Fibroblast of pulmonary artery (primary cell): ENCODE data around the gene ZCCHC7.
A peak's percentile ranks its signal among the peaks of the same experiment; 100 is the strongest.
"Not testable (repeated sequence)": the region's sequence is repeated elsewhere in the genome, so short reads cannot be mapped to it uniquely, and the experiment has no call there.

Source experiments
- DNase-seq: peaks from one replicate; pipeline ENCODE4 v3.0.0-alpha.2; 2010; ENCODE audit warnings: low read depth
- H3K4me3 ChIP-seq: replicated peaks from 2 replicates; pipeline ENCODE4 v1.5.1; 2011; ENCODE audit warnings: low read depth, mild to moderate bottlenecking, control low read depth, low read length, moderate library complexity
- TF ChIP-seq, protein P1 (sequence below): IDR thresholded peaks from 2 replicates; pipeline ENCODE4 v1.5.1; 2011; ENCODE audit warnings: mild to moderate bottlenecking, control low read depth, low read length, inconsistent platforms; ENCODE audit errors: missing control alignments

ZCCHC7 gene

DNA sequence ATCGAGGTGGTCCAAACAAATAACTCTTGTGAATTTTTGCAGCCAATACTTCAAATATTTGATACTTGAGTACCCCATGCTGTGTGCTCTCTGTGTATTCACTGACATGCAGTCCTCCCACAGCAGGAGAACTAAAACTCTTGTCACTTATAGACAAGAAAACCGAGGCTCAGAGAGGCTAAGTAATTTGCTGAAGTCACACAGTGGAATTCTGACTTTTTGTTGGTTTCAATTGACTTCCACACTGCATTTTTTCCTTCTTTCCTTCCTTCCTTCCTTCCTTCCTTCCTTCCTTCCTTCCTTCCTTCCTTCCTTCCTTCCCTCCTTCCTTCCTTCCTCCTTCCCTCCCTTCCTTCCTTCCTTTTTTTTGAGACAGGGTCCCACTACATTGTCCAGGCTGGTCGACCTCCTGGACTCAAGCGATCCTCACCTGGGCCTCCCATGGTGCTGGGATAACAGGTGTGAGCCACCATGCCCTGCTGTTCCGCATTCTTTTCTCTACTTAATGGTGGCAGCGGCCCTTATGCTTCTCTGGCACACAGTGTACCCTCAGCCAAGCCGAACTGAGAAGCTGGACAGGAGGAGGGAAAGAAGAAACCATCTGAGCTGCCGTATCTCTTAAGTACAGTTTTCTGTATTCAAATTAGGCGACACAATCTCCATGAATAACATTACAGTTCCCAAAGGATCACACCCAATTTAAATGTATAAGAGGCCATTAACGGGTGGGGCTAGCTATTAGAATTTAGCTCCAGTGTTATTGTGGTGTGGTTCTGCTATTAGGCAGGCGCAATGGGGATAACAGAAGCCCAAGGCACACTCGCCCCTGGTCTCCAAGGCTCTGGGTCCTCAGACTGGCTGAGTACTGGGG lies 263.7 kb downstream of the ZCCHC7 start:
- H3K4me3 ChIP-seq = no peak overlapping the region
- no peak for DNase-seq
- TF ChIP-seq, protein P1, sequence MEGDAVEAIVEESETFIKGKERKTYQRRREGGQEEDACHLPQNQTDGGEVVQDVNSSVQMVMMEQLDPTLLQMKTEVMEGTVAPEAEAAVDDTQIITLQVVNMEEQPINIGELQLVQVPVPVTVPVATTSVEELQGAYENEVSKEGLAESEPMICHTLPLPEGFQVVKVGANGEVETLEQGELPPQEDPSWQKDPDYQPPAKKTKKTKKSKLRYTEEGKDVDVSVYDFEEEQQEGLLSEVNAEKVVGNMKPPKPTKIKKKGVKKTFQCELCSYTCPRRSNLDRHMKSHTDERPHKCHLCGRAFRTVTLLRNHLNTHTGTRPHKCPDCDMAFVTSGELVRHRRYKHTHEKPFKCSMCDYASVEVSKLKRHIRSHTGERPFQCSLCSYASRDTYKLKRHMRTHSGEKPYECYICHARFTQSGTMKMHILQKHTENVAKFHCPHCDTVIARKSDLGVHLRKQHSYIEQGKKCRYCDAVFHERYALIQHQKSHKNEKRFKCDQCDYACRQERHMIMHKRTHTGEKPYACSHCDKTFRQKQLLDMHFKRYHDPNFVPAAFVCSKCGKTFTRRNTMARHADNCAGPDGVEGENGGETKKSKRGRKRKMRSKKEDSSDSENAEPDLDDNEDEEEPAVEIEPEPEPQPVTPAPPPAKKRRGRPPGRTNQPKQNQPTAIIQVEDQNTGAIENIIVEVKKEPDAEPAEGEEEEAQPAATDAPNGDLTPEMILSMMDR = no peak

DNA sequence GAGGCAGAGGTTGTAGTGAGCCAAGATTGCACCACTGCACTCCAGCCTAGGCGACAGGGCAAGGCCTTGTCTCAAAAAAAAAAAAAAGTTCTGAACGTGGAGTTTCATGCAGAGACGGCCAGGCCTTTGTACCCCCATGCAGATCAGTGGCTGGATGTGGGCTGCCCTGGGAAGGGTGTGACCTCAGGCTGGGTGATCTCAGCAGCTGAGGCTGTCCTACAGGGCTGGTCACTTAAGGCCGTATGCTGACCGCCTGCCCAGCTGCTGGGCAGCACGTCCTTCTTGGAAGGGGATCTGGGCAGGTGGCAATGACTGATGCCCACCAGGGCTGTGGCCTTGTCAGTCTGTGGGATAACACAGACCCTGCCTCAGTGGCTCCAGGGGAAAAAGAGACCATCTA lies 264.9 kb downstream of the ZCCHC7 start:
- DNase-seq = no peak
- H3K4me3 ChIP-seq = no peak overlapping the region
- TF ChIP-seq, protein P1 = no peak

DNA sequence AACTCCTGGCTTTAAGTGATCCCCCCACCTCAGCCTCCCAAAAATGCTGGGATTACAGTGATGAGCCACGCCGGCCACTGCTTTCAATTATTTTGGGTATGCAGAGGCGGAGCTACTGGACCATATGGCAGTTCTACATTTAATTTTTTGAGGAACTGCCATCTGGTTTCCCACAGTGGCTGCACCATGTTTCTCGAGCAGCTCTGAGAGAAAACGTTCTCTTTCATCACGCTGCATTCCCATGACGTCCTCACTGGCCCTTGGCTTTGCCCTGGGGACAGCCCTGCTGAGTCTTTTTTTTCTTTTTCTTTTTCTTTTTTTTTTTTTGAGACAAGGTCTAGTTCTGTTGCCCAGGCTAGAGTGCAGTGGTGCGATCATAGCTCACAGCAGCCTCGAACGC lies 266.6 kb downstream of the ZCCHC7 start:
- DNase-seq = no peak
- TF ChIP-seq, protein P1 = no peak
- no peak overlapping the region for H3K4me3 ChIP-seq

DNA sequence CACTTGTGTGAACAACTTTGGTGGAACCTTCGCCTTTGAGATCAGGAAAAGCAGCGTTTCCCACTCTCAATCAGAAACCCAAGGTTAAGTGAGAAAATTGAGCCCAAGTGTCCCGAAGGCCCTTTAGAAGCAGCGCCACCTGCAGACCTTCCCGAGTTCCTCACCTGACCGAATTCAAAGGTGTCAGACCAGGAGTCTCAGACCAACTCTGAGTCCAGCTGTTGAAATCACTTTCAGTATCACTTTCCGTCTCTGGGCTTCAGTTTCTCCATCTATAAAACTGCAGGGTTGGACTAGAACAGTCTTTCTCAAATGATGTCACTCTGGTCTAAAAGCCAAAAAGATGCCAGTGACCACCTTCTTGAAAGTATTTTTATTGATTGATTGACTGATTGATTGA lies 270.4 kb downstream of the ZCCHC7 start:
- DNase-seq = peak; percentile 18
- TF ChIP-seq, protein P1 = peak; percentile 36
- no peak overlapping the region for H3K4me3 ChIP-seq

DNA sequence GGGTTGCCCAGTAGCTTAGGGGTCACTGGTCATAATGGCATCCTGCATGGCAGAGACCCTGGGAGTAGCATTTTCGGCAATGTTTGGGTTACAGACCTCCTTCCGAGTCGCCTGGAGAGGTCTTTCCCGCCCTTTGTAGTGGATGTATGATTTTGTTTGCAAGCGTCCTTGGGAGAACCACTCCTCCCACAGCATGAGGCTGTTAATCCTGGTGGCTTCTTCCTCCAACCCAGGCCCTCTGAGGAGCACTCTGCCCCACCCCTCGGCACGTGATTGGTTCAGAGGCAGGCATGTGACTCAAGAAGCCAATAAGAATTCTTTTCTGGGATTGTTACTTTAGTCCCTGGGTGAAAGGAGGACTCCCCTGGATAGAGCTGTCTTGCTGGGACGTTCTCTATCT lies 271.9 kb downstream of the ZCCHC7 start:
- H3K4me3 ChIP-seq = no peak overlapping the region
- TF ChIP-seq, protein P1 = no peak
- no peak for DNase-seq

DNA sequence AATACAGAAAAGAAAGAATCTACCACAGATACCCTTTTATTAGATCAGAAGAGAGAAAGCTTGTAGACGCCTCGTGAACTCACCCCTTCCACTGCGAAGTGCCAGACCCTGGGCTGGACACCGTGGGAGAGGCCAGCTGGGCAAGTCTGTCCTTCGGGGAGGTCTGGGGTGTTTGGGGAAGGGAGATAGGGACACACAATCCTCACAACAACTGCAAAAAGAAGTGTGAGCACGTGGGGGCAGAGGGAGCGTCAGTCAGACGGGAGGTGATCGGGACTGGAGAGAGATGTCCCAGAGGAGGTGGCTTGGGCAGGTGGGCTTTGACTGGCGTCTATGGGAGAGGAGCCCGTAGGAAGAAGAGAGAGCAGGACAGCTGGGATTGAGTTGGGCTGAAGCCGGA lies 274.9 kb downstream of the ZCCHC7 start:
- no peak for DNase-seq
- TF ChIP-seq, protein P1 = no peak
- H3K4me3 ChIP-seq = no peak overlapping the region

DNA sequence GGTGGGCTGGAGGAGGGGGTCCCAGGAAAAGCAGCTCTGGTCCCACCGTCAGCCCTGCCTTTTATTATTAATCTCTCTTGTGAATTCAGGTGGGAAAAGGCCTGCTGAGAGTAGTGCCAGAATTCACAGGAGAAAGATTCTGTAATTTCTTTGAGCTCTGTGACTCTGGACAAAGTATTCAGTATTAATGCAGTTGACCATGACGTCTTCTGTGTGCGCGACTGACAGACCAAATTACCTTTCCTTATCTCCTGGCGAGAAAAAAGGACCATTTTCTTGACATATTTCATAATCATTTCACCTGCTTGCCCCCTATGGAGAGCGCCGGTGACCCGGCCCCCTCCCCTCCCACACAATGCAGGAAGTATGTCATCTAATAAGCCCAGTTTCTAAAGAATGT lies 275.3 kb downstream of the ZCCHC7 start:
- H3K4me3 ChIP-seq = no peak overlapping the region
- TF ChIP-seq, protein P1 = no peak
- no peak for DNase-seq

DNA sequence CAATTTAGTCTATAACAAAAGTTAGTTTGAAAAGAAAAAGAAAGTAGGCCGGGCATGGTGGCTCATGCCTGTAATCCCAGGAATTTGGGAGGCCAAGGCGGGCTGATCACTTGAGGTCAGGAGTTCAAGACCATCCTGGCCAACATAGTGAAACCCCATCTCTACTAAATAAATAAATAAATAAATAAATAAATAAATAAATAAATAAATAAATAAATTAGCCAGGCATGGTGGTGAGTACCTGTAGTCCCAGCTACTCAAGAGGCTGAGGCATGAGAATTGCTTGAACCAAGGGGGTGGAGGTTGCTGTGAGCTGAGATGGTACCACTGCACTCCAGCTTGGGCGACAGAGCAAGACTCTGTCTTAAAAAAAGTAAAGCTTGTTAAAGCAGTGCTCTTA lies 277.6 kb downstream of the ZCCHC7 start:
- H3K4me3 ChIP-seq, DNase-seq: not testable (repeated sequence)
